NCI-H446 (cell line): ENCODE data around the gene OPRL1.

Experiments
- DNase-seq, 2 experiments: peaks; one replicate each; lab custom pipeline; 2025; lab: John Stamatoyannopoulos, UW

The OPRL1 gene

GRCh38 chr20:64056639-64056888 lies 23.3 kb upstream of the OPRL1 start:
- no peak for DNase-seq

- no peak for DNase-seq
Measured at GRCh38 chr20:64056889-64057627, 22.8 kb upstream of the OPRL1 start.

GRCh38 chr20:64057628-64058498 lies 22.0 kb upstream of the OPRL1 start:
- peak; percentile 81 to 83 for DNase-seq

- no peak for DNase-seq
Measured at GRCh38 chr20:64058536-64058935, 21.3 kb upstream of the OPRL1 start.

GRCh38 chr20:64062276-64062595 lies 17.6 kb upstream of the OPRL1 start:
- DNase-seq, result no peak

- DNase-seq, result peak; percentile 92 to 99
Measured at GRCh38 chr20:64062596-64063388, 17.1 kb upstream of the OPRL1 start, which contains the start of gene TCEA2. TSS of gene TCEA2 (plus strand) at chr20:64063198. CDS start at chr20:64063313, 115 bp downstream.

GRCh38 chr20:64063389-64064144 lies 16.3 kb upstream of the OPRL1 start:
- no peak for DNase-seq

- no peak for DNase-seq
Measured at GRCh38 chr20:64064145-64064698, 15.7 kb upstream of the OPRL1 start.

GRCh38 chr20:64065062-64065973 lies 14.6 kb upstream of the OPRL1 start:
- no peak for DNase-seq

GRCh38 chr20:64065974-64066343 lies 13.9 kb upstream of the OPRL1 start:
- no peak for DNase-seq

- no peak for DNase-seq
Measured at GRCh38 chr20:64067005-64067632, 12.8 kb upstream of the OPRL1 start.

- no peak for DNase-seq
Measured at GRCh38 chr20:64067733-64068307, 12.1 kb upstream of the OPRL1 start.

- DNase-seq, result no peak
Measured at GRCh38 chr20:64068386-64069208, 11.3 kb upstream of the OPRL1 start.

GRCh38 chr20:64069209-64069613 lies 10.7 kb upstream of the OPRL1 start:
- DNase-seq, result no peak

- DNase-seq, result peak in 1 of 2 experiments; percentile 28
Measured at GRCh38 chr20:64069614-64070243, 10.2 kb upstream of the OPRL1 start.

- no peak for DNase-seq
Measured at GRCh38 chr20:64070244-64070993, 9.5 kb upstream of the OPRL1 start.
